Glomerular endothelial cell (primary cell): ENCODE data around the gene SGF29. TPM values are rescaled to one million over a fixed set of nuclear protein-coding genes. Genes with fewer than 3 reads are reported as not detected.
"Not testable (repeated sequence)": the region's sequence is repeated elsewhere in the genome, so short reads cannot be mapped to it uniquely, and the experiment has no call there.

Experiments used
- DNase-seq: peaks from one replicate; pipeline ENCODE4 v3.0.0-alpha.2; 2011; ENCODE audit warnings: low read depth, low spot score; ENCODE audit errors: extremely low read depth
- total RNA-seq: library from RNA; depleted of rRNA; stranded (reverse); fragments of >200 nt; gene quantifications from 2 replicates; pipeline ENCODE4 v1.2.3, GENCODE V29; 2015

Gene SGF29
- total RNA-seq, 1 donor from 2014 or later: 14.3 TPM

- DNase-seq: no peak
Measured at GRCh38 chr16:28592511-28592910, 38.8 kb downstream of the SGF29 start.

- no peak for DNase-seq
Measured at GRCh38 chr16:28592979-28593553, 39.3 kb downstream of the SGF29 start.

- not testable (repeated sequence) for DNase-seq
Measured at GRCh38 chr16:28595451-28595850, 41.7 kb downstream of the SGF29 start.

GRCh38 chr16:28596115-28596630 lies 42.5 kb downstream of the SGF29 start:
- DNase-seq: no peak

- DNase-seq: no peak
Measured at GRCh38 chr16:28596840-28597691, 43.3 kb downstream of the SGF29 start, which contains the start of gene SULT1A2. TSS of gene SULT1A2 (minus strand) at chr16:28597050. CDS start at chr16:28595930, 1,120 bp downstream.

- DNase-seq: no peak
Measured at GRCh38 chr16:28597692-28598261, 44.1 kb downstream of the SGF29 start.

GRCh38 chr16:28599377-28600285 lies 45.9 kb downstream of the SGF29 start:
- not testable (repeated sequence) for DNase-seq

- DNase-seq: not testable (repeated sequence)
Measured at GRCh38 chr16:28600965-28601364, 47.2 kb downstream of the SGF29 start.

- DNase-seq: not testable (repeated sequence)
Measured at GRCh38 chr16:28601589-28601988, 47.9 kb downstream of the SGF29 start.

- DNase-seq: not testable (repeated sequence)
Measured at GRCh38 chr16:28602062-28602461, 48.3 kb downstream of the SGF29 start.

GRCh38 chr16:28602529-28602928 lies 48.8 kb downstream of the SGF29 start:
- no peak for DNase-seq

GRCh38 chr16:28603381-28604185 lies 49.9 kb downstream of the SGF29 start:
- DNase-seq: no peak

GRCh38 chr16:28604186-28604565 lies 50.5 kb downstream of the SGF29 start:
- no peak for DNase-seq

GRCh38 chr16:28606291-28607115 lies 52.8 kb downstream of the SGF29 start:
- DNase-seq: no peak

- no peak for DNase-seq
Measured at GRCh38 chr16:28607116-28607623, 53.5 kb downstream of the SGF29 start.

GRCh38 chr16:28607681-28608495 lies 54.2 kb downstream of the SGF29 start:
- DNase-seq: not testable (repeated sequence)

GRCh38 chr16:28608496-28608808 lies 54.7 kb downstream of the SGF29 start:
- not testable (repeated sequence) for DNase-seq
